ENCODE results near the gene TP53AIP1.

The TP53AIP1 gene

DNA sequence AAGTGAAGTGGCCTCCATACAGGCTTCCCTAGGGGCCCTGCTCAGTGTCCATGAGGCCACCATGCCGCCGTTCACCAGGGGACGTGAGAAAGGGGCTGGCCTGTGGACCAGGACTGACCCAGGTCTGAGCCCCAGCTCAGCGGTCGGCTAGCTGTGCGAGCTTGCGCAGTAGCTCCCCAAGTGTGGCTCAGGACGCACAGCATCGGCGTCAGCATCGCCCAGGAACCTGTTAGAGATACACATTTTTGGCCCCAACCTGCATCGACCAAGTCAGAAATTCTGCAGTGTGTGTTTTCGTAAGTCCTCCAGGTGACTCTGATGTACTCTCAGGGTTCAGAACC is 429 bp downstream of the TP53AIP1 start:
- no peak for DNase-seq

DNA sequence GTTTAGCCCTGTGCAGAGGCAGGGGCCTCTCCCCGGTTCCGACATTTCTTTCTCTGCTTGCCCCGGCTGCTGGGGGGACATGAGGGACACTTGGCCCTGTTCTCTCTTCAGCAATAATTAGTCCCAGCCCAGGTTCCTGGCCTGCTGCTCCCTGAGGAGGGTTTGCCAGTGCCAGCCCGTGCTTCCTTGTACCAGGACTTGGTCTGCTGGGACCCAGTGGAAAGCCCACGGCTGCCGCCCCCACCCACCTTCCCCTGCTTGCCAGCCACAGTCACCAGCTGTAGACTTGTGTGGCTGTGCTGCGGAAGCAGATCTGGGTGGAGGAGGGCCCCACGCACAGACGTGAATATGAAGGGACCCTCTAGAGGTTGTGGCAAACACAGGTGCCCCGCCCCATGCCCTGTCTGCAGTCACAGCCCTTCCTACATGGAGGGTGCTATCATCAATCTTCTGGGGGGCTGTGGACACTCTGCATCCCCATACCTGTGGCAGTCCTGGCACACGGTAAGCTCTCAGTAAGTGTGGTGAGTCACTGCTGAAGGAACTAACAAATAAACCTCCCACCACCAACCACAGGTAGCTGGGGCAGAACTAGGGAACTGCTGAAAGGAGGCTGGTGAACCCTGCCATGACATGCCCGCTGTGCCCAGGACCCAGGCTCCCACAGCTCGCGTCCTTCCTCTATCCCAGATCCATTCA is 949 bp downstream of the TP53AIP1 start:
- no peak for DNase-seq

DNA sequence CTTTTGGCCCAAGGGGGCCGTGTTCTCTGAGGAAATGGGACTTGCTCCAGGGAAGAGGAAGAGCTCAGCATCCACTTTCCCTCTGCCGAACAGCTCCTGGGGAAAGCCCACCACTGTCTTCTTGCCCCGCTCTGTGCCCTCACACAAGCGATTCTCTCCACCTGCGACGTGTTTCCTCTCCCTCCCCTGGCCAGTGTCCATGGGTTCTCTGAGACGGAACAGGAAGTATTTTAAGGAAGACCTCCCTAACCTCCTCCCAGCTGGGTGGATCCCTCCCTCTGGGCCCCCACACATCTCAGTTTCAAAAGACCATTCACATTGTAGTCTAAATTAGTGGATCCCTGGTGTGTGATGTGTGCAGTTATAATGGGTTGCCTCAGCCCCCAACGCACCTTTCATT is 1.6 kb downstream of the TP53AIP1 start:
- no peak for DNase-seq

DNA sequence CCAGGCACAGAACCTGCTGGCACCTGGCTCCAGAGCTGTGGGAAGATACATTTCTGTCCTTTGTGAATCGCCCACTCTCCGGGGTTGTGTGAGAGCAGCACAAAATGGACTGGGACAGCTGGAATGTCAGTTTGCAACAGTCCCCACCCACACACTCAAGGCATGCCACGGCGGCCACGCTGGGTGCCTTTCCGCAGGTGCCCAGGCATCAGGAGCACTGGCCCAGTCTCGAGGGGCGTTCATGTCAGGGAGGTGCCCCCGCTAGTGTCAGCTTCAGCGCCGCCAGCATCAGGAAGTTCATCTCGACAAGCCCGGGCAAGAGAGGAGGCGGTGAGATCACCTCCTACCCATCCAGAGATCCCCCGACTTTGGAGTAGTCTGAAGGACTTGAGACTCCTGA is 2.1 kb downstream of the TP53AIP1 start:
- no peak for DNase-seq

DNA sequence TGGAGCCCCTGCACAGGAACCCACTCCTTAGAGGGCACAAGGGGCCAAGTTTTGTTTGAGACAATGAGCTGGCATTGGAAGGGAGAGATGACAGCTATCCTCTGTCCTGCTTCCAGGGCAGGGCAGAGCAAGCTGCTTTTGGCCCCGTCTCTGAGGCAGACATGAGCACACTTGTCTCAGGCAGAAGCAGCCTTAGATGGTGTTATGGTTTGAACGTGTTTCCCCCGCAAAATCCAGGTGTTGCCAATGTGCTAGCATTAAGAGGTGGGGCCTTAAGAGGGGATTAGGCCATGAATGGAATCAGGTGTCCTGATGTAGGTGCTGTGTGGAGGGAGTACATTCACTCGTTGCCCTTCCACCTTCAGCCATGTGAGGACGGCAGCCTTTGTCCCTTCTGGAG is 2.5 kb downstream of the TP53AIP1 start:
- no peak for DNase-seq

DNA sequence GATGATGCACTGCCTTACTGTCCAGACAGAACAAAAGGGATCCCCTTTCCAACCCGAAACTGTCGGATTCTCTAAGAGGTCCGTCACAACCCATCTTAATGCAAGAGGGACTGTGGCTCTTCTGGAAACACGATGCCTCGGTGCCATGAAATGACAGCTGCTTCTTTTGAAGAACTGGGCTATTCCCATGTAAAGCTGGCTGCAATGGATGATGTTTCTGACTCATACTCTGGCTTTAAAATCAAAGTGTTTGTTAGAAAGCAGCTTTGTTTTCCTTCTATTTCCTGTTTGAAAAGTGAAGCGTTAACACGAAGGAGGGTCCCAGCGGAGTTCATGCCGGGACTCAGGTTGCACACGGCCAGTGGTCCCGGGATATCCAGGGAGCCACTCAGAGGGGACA is 3.1 kb downstream of the TP53AIP1 start:
- no peak for DNase-seq

DNA sequence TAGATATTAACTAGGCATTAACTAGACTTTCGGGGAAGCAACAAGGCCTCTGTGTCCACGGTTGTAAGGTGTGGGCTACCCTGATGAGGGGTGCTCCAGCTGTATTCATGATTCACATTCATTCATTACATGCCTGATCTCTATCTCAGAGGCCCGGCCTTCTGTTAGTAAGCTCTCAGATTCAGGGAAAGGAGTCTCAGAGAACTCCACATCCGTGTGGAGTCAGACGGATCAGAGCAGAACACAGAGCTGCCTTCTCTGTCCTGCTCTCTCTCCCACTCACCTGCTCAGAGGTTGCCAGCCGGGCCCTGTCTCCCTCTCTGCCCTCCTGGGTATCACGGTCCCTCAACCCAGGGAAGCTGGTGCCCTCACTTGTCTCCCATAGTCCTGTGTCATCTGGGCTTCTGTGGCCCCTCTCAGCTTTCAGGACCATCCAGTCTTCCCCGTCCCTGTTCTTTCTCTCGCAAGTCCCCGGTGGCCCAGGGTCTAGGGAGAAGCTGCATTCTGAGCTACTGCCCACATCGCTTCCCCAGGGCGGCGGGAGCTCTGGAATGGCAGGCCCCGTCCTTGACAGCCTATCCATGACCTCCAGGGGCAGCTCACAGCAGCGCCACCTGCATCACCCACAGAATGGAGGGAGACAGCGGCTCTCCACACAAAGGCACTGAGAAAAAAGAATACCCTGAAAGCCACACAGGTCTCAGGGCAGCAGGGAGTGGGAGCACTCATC is 4.3 kb downstream of the TP53AIP1 start:
- DNase-seq: no peak

DNA sequence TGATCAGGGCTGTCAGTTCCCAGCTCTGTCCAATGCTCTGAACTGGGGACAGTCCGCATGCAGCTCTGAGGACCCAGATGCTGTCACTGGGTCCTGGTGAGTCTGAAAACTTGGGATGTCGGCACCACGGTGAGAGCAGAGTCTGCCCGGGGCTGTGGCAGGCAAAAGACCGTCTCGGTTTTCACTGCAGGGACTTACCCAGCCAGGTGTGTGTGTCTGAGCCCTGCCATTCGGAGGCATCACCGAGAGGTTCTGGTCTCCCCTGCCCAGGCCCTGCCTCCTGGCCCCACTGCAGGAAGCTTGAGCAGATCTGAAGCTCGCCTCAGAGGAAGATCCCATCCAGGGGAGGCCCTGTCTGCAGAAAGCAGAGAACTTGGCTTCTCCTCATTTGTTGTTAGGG is 5.2 kb downstream of the TP53AIP1 start:
- no peak for DNase-seq

DNA sequence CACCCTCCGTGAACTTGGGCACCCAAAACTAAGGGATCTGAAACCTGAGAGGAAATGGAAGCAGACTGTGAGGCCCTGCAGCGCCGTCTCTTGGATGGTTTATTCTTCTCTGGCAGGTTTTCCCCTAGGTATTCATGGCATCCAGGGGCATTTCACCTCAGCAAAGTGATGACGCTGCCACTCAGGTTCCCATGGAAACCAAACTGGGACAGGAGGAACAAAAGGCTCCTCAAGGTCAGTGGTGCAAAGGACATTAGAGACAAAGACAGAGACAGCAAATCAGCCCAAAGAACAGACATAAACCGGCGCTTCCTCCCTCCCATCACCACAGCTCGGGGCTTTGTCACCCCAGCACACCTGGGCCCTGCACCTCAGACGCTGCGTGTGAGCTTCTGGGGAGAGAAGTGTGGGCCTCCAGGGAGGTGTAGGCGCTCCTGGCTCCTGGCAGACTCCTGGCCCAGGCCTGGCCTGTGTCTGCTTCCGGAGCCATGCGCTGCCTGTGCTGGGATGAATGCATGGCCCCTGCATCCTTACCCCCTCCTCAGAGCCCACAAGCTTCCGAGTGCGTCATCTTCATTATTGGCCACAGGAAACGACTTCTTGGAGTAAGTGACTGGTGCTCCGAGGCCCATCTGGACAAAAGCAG is 5.9 kb downstream of the TP53AIP1 start:
- DNase-seq: no peak

DNA sequence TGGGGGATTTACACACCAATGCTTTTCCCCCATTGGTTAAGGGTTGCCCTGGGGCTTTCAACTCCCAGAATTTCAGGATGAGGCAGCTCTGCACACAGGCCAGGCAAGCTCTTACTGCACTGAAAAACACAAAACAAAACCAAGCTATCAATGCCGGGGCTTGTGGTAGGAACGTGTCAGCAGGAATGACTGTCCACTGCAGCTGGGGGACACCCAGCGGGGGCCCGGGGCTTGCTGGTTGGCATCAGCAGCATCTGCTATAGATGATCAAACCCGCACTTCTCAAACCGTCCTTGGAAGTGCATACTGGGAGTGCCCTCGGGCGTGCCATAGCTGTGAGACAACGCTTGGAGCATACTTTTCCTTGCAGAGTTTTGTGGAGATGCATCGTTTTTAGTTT is 7.7 kb downstream of the TP53AIP1 start:
- DNase-seq: no peak

DNA sequence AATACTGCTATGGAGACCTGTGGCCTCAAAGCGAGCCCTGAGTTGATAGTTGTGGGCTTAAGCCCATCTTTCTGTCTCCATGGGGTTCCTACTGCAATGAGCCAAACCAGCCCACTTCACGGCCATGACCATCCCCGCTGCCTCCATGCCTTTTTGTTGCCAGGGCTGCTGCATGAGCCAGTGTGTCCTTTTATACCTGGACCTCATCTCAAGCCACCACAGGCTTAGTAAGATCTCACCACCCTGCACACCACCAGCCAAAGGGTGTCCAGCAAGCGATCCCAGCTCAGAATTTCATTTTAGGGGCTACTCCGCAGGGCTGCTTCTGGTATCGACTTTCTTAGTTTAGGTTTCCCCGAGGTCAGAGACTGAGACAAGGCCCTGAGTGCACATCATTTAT is 8.3 kb downstream of the TP53AIP1 start:
- no peak for DNase-seq

DNA sequence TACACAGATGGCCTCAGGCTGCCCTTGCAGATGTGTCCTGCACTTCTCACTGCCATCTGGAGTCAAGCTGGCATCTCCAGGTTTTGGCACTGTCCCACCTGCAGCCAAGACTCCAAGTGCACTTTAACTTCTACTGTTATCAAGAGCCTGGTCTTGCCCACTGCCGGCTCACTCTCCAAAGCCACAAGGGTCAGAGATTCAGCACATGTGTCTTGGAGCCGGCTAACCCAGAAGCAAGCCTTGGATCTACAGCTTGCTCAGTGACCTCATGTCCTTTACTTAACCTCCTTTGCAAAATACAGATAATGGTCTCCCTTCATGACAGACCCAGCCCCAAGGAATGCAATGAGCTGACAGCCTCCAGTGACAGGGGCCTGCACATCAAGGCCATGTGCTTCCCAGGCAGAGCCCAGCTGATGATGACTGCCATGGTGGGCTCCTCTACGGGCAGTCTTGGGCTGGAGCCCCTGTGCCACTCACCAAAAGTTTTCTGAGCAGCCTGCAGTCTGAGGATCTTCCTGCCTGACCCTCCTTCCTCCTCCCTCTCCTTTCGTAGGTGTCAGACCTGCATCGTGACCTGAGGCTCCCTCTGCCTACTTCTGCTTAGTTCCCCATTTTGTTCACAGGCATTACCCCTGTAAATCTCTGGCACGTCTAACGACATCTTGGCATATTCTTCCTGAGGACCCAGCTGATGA is 9.0 kb downstream of the TP53AIP1 start:
- DNase-seq: no peak

DNA sequence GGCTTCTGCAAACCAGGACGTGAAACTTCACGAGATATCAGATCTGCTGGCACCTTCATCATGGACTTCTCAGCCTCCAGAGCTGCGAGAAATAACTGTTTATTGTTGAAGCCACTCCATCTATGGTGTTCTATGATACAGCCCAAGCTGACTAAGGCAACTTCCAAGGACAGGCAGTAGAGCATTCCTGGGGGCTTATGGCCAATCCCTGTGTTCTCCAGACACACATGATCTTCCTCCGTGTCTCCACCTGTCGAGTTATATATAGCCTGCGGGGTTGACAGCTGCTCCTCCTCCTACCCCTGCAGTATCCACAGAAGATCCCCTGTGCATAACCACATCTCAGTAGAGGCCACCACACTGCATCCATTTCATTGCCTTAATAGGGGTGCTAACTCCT is 11.0 kb downstream of the TP53AIP1 start:
- no peak for DNase-seq

DNA sequence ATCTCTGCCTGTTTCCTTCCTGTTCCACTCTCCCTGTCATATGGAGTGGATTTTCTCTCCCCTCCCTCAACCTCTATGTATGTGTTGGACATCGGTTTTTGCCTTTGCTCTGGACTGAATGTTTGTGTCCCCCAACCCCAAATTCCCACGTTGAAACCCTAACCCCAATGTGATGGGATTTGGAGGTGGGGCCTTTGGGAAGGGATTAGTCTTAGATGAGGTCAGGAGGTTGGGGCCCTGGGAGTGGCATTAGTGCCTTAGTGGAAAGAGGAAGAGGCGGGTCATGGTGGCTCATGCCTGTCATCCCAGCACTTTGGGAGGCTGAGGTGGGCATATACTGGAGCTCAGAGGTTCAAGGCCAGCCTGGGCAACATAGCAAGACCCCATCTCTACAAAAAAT is 11.6 kb downstream of the TP53AIP1 start:
- no peak for DNase-seq

DNA sequence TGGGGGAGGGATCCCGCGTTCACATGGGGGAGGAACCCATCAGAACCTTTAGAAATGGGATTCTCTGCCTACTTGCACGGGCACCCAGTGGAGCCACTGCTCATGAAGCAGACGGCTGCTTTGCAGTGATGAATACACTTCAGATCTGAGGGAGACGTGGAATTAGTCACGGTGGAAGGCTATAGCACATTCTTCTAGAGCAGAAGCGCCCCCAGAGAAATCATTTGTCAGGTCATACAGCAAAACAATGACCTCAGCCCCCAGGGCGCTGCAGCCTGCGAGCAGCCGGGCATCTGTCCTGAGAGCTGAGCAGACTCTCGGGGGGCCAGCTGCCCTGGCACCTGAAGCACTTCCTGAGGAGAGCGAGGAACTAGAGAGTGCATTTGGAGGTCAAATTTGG is 12.7 kb downstream of the TP53AIP1 start:
- no peak for DNase-seq

DNA sequence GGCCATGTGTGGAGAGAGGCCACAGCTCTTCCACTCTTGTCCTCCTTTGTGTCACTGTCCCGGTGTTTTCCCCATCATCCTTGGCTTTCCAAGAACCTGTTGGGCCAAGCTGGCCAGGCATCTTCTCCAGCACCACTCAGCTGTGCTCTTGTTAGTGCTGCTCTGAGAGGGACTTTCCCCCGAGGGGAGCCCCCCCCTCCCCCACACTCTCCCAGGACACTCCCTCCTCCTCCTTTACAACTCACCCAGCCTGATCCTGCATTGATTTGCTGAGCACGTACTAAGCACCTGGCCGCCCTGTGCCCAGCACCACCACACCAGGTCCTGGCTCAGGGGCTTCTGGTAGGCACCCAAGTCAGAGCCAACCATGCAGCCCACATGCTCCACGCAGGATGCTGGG is 13.2 kb downstream of the TP53AIP1 start:
- DNase-seq: no peak

DNA sequence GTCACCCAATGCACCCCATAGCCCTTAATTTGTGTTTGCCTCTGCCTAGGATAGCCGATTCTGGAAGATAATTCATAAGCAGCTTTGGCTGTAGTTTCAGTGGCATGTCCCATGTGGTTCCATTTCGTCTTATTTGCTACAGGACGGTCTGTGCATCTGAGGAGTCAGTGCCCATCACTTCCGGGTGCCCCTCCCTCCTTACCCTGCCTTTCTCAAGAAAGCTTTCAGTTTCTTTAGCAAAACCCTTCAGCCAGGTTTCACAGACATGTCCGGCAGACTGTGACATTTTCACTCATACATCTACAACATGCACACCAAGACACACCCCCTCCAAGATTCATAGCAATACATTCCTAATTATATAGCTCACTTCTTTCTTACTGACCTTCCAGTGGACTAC is 14.3 kb downstream of the TP53AIP1 start:
- peak; percentile 9 for DNase-seq

DNA sequence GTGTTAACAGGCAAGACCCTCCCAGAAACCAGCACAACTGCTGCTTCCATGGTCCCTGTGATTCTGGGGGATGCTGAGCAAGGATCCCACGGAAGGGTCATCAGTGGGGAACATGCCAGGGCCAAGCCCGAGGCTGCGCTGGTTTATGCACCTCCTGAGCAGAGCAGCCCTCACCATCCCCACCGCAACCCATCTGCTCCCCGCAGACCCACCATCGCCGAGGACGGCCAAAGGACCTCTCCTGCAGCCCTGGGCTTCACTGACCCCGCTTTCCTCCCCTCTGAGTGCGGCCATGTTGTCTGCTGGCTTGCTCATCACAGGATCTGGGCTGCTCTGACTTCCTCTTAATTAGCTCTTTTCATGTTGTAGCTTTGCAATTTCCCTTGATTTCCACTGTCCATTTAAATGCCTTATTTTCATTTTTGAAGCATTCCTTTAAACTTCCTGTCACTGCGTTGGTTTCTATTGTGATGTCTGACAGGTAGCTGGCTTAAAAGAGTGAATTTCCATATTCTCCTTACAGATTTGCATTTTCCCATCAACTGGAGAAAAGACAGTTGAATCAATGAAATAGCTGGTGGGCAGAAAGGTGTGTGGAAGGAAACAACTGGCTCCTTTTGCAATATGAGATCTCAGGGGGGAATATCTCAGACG is 14.9 kb downstream of the TP53AIP1 start:
- no peak for DNase-seq

DNA sequence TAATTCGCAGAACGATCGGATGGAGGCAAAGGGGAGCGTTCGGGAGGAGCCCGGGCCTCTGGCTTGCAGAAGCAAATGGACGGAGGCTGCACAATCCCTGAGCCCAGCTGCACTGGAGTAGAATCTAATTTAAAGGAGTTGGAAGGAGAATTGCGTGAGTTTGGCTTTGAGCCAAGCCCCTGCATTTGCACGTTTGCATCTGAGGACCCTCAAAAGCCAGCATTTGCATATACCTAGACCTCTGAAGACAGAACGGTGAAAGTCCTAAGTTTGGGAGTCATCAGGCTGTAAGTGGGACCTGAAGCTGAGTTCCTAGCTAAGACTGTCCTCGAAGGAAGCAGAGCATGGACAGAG is 15.6 kb downstream of the TP53AIP1 start:
- DNase-seq: no peak

DNA sequence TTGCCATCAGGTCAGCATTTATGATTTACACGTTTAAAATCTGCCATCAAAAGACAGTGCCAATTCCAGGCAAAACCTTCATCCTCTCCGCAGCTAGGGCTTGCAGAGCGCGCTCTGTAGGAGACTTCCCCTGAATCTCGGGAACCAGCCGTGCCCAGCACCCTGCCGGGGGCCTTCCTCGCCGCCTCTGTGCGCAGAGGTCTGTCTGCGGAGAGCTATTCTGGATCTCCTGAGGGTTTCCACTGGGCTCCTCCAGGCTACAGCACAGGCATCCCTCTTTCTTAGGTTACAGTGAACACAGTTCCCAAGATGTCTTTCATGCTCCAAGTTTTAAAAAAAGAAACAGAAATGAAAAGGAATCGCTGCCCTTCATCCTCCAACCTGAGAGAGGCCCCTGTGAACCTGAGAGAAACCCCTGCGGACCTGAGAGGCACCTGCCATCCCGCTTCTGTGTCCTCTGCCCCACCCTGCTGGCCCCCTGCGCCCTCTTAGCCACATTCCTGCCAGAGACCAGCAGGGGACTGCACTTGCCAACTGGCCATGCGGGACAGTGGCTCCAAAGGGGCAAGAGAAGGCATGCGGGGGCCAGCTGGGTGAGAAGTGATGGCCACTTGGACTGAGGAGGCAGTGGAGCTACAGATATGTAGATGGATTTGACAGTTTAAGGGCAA is 16.1 kb downstream of the TP53AIP1 start:
- DNase-seq: no peak

DNA sequence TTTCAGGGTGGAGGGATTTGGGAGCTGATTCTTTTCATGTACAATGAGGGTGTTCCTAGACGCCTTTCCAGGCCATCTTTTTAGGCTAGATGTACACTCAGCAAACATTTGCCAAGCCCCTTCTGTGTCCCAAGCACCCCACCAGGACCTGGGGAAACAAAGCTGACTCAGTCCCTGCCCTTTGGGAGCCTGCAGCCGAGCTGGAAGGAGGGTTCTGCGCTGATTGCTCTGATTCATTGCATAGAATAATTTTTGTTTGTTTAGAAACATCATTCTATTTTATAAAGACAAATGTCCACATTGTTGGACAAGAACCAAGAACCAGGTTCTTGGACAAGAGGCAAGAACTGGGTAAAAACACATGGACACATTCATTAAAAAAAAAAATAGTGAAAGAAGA is 16.7 kb downstream of the TP53AIP1 start:
- DNase-seq: no peak

DNA sequence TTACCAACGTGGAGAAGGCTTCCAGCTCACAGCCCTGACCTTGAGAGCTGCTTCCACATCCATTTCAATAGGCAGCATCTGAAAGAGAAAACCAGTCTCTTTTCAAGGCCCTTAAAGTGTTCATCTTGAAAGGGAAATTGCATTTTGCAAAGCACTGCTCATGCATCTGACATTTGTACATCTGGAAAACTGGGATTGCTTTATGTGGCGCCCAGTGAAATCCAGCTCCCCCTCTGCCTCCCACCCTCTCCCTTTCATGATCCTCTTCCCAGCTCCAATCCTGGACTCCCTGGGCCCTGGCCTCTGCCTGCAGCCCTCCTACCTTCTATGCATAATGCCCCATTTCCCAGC is 17.4 kb downstream of the TP53AIP1 start:
- no peak for DNase-seq

Data from CD4-positive, alpha-beta T cell treated with Interleukin-6 for 4 hours (primary cell).